HG03571 (cell line): ENCODE data around the gene ADGRB3.
"Not testable (repeated sequence)": the region's sequence is repeated elsewhere in the genome, so short reads cannot be mapped to it uniquely, and the experiment has no call there.

ENCODE experiments used
- ATAC-seq: cut with Tn5 transposase; IDR thresholded peaks from one replicate; pipeline ENCODE4 v1.9.1; 2021; ENCODE audit not compliant: unreplicated experiment

Gene ADGRB3

GRCh38 chr6:68642977-68643376, 7.9 kb downstream of the ADGRB3 start:
- no peak for ATAC-seq

- ATAC-seq, result no peak
Measured at GRCh38 chr6:68649669-68650068, 14.6 kb downstream of the ADGRB3 start.

GRCh38 chr6:68650142-68650541, 15.1 kb downstream of the ADGRB3 start:
- ATAC-seq, result no peak

GRCh38 chr6:68651011-68651985, 16.2 kb downstream of the ADGRB3 start:
- no peak for ATAC-seq

GRCh38 chr6:68652117-68652536, 17.0 kb downstream of the ADGRB3 start:
- ATAC-seq, result no peak

- no peak for ATAC-seq
Measured at GRCh38 chr6:68653074-68653705, 18.1 kb downstream of the ADGRB3 start.

- no peak for ATAC-seq
Measured at GRCh38 chr6:68653706-68654089, 18.6 kb downstream of the ADGRB3 start.

GRCh38 chr6:68654134-68654533, 19.1 kb downstream of the ADGRB3 start:
- no peak for ATAC-seq

- no peak for ATAC-seq
Measured at GRCh38 chr6:68655028-68655427, 19.9 kb downstream of the ADGRB3 start.

- no peak for ATAC-seq
Measured at GRCh38 chr6:68657374-68658139, 22.5 kb downstream of the ADGRB3 start.

- ATAC-seq, result no peak
Measured at GRCh38 chr6:68658338-68658737, 23.3 kb downstream of the ADGRB3 start.

GRCh38 chr6:68673255-68673654, 38.2 kb downstream of the ADGRB3 start:
- no peak for ATAC-seq

- no peak for ATAC-seq
Measured at GRCh38 chr6:68675548-68675947, 40.5 kb downstream of the ADGRB3 start.

- ATAC-seq, result not testable (repeated sequence)
Measured at GRCh38 chr6:68676094-68676493, 41.0 kb downstream of the ADGRB3 start.

GRCh38 chr6:68677058-68677457, 42.0 kb downstream of the ADGRB3 start:
- no peak for ATAC-seq

GRCh38 chr6:68679399-68679798, 44.3 kb downstream of the ADGRB3 start:
- no peak for ATAC-seq

GRCh38 chr6:68680264-68680663, 45.2 kb downstream of the ADGRB3 start:
- no peak for ATAC-seq

- no peak for ATAC-seq
Measured at GRCh38 chr6:68689910-68690309, 54.8 kb downstream of the ADGRB3 start.

GRCh38 chr6:68691120-68691519, 56.0 kb downstream of the ADGRB3 start:
- ATAC-seq, result no peak

GRCh38 chr6:68693271-68693670, 58.2 kb downstream of the ADGRB3 start:
- ATAC-seq, result no peak

GRCh38 chr6:68695403-68695802, 60.3 kb downstream of the ADGRB3 start:
- no peak for ATAC-seq
